IPS-NIHi7 (cell line): Measurements from ENCODE around the gene USP17L30.
"Not testable (repeated sequence)": the region's sequence is repeated elsewhere in the genome, so short reads cannot be mapped to it uniquely, and the experiment has no call there.

ENCODE experiments used
- DNase-seq: peaks from one replicate; pipeline ENCODE4 v3.0.0; 2012; ENCODE audit warnings: mixed read lengths; ENCODE audit errors: extremely low spot score

The USP17L30 gene

GRCh38 chr4:9362829-9363228, at the start of gene USP17L30:
Gene USP17L30 (plus strand): TSS chr4:9363129. CDS start chr4:9363129, 0 bp downstream.
- not testable (repeated sequence) for DNase-seq

DNA sequence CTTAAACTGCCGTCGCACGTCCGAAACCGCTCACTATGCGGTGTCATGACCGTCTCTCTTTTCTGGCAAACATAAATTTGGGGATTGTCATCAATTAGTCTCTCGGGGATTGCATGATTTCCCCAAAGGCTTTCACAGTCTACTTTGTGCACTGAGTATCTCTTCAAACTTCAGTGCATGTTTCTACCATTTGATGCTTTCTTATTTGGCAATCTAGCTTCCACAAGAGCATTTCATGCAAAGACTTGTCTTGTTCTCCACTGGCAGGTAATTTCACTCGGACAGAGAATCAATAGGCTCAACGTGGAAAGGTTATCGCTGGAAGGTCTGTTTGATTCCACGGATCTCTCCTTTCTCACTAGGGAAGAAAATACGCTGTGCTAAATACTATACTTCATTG, 38.7 kb upstream of the USP17L30 start:
- not testable (repeated sequence) for DNase-seq

DNA sequence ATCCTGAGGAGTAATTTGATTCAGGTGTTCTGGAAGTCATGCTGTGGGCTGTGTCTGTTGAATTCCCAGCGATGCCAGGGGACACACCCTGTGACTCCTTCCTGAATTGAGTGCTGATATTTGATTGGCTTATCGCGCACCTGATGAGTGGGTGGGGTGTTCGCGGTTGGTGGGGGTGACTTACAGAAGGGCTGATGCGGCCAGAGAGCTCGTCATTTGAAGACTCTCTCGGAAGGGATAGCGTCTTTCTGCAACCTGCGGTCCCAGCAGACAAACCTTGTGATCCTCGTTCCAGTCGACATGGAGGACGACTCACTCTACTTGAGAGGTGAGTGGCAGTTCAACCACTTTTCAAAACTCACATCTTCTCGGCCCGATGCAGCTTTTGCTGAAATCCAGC, 38.1 kb upstream of the USP17L30 start, which contains the start of gene USP17L24:
TSS of gene USP17L24 (plus strand) at position 301 of the 400 bp plus-strand sequence. CDS start at position 301, 0 bp downstream.
- not testable (repeated sequence) for DNase-seq

GRCh38 chr4:9329611-9330010, 33.3 kb upstream of the USP17L30 start, which contains the start of gene USP17L25:
Gene USP17L25 (plus strand): TSS chr4:9329911. CDS start chr4:9329911, 0 bp downstream.
- not testable (repeated sequence) for DNase-seq

- DNase-seq, result not testable (repeated sequence)
Measured at GRCh38 chr4:9334358-9334757, 28.6 kb upstream of the USP17L30 start, which contains the start of gene USP17L26. Gene USP17L26 (plus strand): TSS chr4:9334658. CDS start chr4:9334658, 0 bp downstream.

DNA sequence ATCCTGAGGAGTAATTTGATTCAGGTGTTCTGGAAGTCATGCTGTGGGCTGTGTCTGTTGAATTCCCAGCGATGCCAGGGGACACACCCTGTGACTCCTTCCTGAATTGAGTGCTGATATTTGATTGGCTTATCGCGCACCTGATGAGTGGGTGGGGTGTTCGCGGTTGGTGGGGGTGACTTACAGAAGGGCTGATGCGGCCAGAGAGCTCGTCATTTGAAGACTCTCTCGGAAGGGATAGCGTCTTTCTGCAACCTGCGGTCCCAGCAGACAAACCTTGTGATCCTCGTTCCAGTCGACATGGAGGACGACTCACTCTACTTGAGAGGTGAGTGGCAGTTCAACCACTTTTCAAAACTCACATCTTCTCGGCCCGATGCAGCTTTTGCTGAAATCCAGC, 23.8 kb upstream of the USP17L30 start, which contains the start of gene USP17L5:
TSS of gene USP17L5 (plus strand) at position 301 of the 400 bp plus-strand sequence. CDS start at position 301, 0 bp downstream.
- DNase-seq, result not testable (repeated sequence)

- not testable (repeated sequence) for DNase-seq
Measured at GRCh38 chr4:9343848-9344247, 19.1 kb upstream of the USP17L30 start, which contains the start of gene USP17L27. Gene USP17L27 (plus strand): TSS chr4:9344148. CDS start chr4:9344148, 0 bp downstream.

DNA sequence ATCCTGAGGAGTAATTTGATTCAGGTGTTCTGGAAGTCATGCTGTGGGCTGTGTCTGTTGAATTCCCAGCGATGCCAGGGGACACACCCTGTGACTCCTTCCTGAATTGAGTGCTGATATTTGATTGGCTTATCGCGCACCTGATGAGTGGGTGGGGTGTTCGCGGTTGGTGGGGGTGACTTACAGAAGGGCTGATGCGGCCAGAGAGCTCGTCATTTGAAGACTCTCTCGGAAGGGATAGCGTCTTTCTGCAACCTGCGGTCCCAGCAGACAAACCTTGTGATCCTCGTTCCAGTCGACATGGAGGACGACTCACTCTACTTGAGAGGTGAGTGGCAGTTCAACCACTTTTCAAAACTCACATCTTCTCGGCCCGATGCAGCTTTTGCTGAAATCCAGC, 14.3 kb upstream of the USP17L30 start, which contains the start of gene USP17L28:
TSS of gene USP17L28 (plus strand) at position 301 of the 400 bp plus-strand sequence. CDS start at position 301, 0 bp downstream.
- DNase-seq, result not testable (repeated sequence)

GRCh38 chr4:9350866-9351265, 12.1 kb upstream of the USP17L30 start:
- not testable (repeated sequence) for DNase-seq

DNA sequence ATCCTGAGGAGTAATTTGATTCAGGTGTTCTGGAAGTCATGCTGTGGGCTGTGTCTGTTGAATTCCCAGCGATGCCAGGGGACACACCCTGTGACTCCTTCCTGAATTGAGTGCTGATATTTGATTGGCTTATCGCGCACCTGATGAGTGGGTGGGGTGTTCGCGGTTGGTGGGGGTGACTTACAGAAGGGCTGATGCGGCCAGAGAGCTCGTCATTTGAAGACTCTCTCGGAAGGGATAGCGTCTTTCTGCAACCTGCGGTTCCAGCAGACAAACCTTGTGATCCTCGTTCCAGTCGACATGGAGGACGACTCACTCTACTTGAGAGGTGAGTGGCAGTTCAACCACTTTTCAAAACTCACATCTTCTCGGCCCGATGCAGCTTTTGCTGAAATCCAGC, 9.6 kb upstream of the USP17L30 start, which contains the start of gene USP17L29:
TSS of gene USP17L29 (plus strand) at position 301 of the 400 bp plus-strand sequence. CDS start at position 301, 0 bp downstream.
- not testable (repeated sequence) for DNase-seq

- DNase-seq, result not testable (repeated sequence)
Measured at GRCh38 chr4:9379881-9380280, 17.0 kb downstream of the USP17L30 start.

DNA sequence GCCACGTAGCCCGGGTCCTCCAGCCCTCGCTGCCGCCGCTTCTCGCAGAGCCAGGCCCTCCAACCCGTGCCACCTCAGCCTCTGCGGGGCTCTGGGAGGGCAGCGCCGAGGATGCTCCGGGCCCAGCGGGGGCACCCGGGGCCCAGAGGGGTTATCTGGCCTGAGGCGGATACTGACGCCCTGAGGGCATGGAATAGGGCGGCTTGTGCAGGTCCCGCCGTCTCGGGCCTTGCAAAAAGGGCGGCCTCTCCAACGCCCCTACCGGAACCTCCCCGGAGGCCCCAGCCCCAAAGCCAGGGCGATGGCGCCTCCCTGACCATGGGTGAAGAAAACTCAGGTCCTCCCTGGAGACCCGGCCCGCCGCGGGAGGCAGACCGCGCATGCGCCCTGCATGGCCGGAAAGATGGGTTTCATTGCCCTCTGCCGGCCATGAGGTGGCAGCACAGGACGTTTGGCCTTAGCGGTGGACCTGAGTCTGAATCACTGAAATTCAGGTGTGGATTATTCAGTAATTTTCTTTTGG, 18.1 kb downstream of the USP17L30 start:
- DNase-seq, result peak; percentile 10

DNA sequence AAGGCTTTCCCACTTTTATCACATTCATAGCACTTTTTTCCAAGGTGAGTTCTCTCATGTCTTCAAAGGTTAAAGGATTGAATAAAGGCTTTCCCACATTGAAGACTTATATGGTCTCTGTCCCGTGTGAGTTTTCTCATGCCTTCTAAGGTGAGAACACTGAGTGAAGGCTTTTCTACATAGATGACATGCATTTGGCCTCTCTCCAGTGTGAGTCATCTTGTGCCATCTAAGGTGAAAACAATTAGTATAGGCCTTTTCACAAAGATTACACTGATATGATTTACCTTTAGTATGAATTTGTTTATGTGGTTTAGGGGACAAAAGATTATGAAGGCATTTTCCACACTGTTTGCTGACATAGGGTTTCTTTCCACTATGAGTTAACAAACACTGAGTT, 21.2 kb downstream of the USP17L30 start:
- DNase-seq, result no peak

GRCh38 chr4:9389001-9389400, 26.1 kb downstream of the USP17L30 start:
- DNase-seq, result not testable (repeated sequence)

- not testable (repeated sequence) for DNase-seq
Measured at GRCh38 chr4:9405774-9406173, 42.8 kb downstream of the USP17L30 start.

DNA sequence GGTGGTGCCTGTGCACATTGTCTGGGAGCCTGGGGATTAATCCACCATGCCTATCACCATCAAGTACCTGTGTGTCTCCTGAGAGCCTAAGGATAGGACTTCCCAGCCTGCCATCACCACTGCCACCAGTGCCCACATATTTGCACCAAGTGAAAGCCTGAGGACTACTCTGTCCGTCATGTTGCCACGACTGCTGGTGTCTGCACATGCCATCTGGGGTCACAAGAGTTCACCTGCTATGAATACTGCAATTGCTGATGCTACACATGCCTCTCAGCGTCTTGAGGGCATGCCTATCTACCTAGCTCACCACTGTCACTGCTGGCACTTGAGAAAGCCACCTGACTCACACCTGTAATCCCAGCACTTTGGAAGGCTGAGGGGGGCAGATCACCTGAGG, 43.6 kb downstream of the USP17L30 start:
- not testable (repeated sequence) for DNase-seq

DNA sequence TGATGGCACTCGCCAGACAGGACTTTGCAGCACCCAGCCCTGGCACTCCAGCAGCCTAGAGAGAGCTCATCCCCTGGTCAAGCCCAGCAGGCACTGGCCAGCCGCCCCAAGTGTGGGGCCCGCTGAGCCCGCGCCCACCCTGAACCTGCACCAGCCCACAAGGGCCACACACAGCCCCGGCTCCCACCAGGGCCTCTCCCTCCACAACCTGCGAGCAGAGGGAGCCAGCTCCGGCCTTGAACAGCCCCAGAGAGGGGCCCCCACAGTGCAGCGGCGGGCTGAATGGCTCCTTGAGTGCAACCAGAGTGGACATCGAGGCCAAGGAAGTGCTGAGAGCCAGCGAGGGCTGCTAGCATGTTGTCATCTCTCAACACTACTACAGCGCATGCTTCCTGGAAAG, 46.9 kb downstream of the USP17L30 start:
- DNase-seq, result no peak
